NCI-H460 (cell line): ENCODE data around the gene GTSE1. TPM values are rescaled to one million over a fixed set of nuclear protein-coding genes. Genes with fewer than 3 reads are reported as not detected.

Experiments
- DNase-seq: peaks from one replicate; pipeline ENCODE4 v3.0.0-alpha.2; 2016; ENCODE audit warnings: low read depth; ENCODE audit errors: extremely low read depth
- total RNA-seq: library from RNA; depleted of rRNA; stranded (reverse); fragments of >200 nt; shearing (Covaris generic); gene quantifications from 2 replicates; pipeline ENCODE4 v1.2.3, GENCODE V29; 2014

The GTSE1 gene
- total RNA-seq, 1 experiment from 2014 or later, result 10.3 TPM

GRCh38 chr22:46273432-46274148, 23.1 kb upstream of the GTSE1 start:
- DNase-seq, result no peak

DNA sequence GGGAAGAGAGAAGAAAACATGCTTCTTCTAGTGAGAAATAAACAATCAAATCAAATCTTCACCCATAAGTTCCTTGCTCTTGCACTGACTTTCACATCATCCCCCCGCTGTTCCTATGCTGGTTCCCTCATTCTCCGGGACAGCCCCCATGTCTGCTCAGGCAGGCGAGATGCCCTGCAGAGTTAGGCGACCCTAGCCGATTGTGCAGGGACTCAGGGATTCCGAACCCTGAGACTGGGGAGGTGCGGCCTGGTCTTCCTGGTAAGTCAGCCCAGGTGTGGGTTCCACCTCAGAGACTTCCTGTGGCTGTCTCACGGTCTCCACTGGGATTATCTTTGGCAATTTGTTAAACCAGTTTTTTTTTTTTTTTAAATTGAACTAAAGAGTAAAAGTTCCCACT, 22.3 kb upstream of the GTSE1 start:
- no peak for DNase-seq

DNA sequence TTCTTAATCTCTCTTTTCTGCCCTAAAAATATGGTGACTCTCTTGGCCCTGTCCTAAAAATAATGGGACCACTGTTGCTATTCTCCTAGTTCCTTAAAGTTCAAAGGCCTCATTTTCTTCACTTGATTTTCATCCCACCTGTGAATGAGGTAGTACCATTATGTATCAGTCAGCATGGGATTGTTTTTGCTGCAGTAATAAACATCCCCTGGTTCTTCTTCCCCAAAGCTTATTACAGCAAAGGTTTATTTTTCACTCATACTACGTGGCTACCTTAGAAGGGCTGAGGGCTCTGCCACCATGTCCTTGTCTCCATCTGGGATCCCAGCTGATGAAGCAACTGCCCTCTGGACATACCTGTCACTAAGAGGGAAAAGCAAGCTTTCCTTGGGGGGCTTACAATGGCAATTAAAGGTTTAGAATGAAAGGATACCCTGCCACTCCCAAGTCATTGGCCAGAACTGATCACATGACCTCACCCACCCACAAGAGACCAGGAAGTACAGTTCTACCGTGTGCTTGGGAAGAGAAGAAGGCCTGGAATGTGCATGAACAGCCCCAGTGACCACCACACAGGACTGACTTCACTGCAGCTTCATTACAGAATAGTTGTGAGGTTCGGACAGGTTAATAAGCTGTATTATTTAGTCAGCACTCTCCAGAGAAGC, 21.1 kb upstream of the GTSE1 start:
- no peak for DNase-seq

GRCh38 chr22:46276563-46276962, 20.1 kb upstream of the GTSE1 start:
- DNase-seq, result no peak

DNA sequence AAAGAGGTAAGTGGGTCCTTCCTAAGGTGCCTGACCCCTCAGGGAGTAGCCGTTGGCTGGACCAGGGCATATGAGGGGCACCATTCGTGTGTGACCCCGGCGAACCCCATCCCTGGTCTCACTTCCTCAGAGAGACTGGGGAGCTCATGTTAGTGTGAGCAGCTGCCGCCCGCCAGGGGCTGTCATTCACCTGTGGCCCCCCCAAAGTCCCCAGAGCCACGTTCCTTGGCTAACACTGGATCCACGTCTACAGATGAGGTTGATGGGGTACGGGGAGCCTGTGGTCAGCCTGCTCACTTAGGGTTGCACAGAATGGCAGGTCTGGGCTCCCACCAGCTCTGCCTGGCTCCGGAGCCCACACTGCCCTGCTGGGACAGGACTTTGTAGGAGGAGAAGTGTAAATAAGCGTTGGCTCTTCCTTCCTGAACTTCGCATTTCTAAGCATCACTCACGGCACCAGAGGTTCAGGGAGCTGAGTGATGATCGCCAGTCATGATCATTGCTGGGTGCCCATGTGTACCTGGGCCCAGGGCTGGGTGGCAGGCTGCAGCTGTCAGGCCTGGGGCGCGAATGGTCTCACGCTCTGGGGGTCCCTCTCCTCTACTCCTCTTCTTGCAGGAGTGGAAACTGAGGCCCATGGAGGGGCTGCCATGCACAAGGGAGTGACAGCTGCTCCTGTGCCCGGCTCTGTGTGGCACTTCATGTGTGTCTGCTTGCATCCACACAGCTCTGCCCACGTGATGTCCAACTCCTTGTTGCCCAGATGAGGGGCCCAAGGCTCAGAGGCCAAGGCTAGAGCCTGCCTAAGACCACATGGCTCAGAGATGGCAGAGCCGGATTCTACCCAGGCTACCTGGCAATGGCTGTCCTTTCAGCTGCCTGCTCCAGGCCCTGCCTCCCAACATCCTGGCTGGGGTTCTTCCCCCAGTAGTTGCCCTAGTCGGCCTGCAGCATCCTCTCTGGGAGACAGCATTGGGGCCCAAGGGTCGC, 17.7 kb upstream of the GTSE1 start:
- DNase-seq, result no peak

DNA sequence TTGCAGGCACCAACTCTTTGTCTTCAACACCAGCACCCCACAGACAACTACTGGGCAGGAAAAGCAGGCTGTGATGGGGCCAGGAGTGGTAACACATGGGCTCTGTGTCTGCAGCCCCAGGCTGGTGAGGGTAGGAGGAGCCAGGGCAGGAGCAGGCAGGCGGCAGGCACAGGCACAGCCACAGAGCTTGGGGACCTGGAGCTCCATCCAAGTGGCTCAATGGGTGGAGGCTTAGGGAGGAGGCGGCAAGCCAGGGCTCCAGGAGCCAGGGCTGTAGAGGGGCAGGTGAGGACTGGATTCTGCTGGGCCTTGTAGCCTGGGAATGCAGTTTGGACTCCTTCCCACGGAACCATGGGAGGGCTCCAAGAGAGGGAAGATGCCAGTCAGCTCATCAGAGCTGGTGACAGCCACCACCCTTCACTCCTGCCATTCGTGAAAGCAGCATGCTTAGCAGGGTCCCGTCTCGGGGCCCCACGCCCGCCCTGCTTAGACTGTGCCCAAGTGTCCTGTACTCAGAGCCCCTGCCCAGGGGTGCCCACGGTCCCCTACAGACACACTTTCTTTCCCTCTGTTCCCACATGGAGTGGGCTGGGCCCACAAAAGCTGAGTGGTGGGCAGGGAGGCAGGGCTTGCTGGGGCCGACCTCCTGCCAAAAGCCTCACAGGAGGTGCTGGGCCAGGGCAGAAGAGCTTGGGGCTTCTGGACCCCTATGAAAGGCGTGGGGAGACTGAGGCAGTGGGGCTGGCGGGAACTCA, 16.4 kb upstream of the GTSE1 start:
- DNase-seq, result no peak

DNA sequence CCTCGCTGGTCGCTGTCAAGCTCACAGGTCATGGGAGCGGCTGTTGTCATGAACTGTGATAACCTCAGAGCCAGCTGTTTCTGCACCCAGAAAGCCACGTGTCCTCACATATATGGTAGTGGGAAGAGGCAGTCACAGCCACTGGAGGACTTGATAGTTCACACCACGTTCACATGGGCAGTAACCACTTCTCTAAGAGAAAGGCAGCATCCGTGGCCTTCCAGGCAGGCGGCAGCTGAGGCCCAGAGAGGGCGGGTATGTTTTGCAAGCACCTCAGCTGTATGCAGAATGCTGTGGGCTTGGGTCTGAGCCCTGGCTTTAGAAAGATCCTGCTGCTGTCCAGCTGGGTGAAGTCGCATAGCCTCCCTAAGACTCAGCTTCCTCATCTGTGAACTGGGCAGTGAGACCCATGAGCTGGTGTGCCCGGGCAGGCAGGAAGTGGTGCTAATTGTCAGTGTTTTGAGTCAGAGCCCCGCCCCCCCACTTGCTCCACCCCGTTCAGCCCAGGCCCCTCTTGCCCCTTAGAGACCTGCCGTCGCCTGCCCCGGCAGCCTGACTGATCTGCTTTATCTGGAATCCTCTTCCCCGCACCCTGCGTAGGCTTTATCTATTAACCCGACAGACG, 15.6 kb upstream of the GTSE1 start:
- no peak for DNase-seq

DNA sequence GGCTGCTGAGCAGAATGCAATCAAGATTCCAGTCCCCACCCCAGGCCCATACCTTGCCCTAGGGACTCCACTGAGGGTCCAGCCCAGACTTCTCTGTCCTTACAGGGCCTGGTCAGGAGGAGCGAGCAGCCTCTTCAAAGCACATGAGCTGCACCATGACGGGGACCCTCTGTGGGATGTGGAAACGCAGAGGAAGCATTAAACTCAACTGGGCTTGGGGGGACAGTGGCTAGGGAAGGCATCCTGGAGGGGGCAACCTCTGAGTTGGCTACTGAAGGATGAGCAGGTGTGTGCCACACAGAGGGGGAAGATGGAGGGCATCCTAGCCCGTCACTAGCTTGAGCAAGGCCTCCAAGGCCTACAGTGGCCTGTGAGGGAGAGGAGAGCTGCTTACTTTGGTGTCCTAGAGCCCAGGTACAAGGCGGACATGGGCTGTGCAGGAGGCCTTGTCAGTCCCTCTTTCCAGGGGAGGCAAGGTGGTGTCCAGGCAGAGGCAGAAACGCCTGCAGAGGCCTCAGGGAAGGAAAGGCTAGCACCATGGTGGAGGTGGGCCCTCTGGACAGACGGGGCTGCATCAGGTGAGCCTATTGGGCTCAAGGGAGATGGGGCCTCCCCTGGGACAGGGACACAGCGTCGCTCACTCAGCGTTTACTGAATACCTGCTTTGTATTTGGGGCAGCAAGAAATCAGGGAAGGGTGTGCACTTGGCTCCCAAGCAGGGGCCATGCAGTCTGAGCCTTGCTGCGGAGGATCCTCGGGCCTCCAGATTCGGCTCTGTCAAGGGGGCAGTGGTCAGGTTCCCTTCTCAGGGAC, 14.6 kb upstream of the GTSE1 start:
- DNase-seq, result no peak

DNA sequence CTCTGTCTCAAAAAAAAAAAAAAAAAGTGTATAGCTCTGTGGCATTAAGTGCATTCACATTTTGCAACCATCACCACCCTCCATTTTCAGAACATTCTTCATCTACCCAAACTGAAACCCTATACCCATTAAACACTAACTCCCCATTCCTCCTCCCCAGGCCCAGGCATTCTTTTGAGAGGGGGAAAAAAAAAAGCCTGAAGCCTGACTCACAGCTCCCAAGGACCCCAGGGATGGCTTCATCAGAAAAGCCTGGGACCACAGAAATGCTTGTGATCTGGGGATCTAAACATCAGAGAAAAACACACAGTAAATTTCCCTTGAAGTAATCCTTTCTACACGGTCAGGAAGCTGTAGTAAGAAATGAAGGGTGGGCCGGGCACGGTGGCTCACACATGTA, 10.7 kb upstream of the GTSE1 start:
- DNase-seq, result no peak

- no peak for DNase-seq
Observed at GRCh38 chr22:46286941-46287872, 9.5 kb upstream of the GTSE1 start.

- no peak for DNase-seq
Observed at GRCh38 chr22:46287873-46288751, 8.6 kb upstream of the GTSE1 start.

- no peak for DNase-seq
Observed at GRCh38 chr22:46288846-46289243, 7.8 kb upstream of the GTSE1 start.

DNA sequence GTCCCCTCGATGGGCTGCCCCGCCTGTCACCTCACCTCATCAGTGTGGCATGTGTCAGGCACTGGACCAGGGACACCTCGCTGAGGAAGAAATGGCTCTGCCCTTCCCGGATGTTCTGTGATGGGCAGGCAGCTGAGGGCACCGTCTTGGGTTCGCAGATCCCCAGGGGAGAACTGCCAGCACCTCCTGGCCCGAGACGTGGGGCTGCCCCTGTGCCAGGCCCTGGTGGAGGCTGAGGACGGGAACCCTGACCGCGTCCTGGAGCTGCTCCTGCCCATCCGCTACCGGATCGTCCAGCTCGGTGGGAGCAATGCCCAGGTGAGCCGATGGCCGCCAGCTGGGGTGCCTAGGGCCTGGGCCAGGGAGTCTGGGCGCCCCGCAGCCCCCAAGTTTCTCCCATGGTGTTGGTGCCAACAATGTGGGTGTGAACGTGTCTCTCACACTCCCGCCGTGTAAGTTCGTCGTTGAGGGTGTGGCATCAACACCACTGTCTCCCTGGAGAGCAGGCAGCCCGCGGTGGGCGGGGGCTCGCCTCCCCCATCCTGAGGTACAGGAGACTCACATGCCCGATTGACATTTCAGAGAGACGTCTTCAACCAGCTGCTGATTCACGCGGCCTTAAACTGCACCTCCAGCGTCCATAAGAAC, 7.3 kb upstream of the GTSE1 start:
- no peak for DNase-seq

- DNase-seq, result no peak
Observed at GRCh38 chr22:46290121-46290842, 6.4 kb upstream of the GTSE1 start.

GRCh38 chr22:46290843-46291785, 5.6 kb upstream of the GTSE1 start:
- no peak for DNase-seq
